ENCODE data around the gene RASSF1.

Gene RASSF1, protein sequence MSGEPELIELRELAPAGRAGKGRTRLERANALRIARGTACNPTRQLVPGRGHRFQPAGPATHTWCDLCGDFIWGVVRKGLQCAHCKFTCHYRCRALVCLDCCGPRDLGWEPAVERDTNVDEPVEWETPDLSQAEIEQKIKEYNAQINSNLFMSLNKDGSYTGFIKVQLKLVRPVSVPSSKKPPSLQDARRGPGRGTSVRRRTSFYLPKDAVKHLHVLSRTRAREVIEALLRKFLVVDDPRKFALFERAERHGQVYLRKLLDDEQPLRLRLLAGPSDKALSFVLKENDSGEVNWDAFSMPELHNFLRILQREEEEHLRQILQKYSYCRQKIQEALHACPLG

GRCh38 chr3:50340448-50341329 lies at the start of gene RASSF1:
TSS of gene RASSF1 (minus strand) at chr3:50340836. CDS start at chr3:50340805, 31 bp downstream.
- no peak for DNase-seq (ENCODE audit: low spot score)

DNA sequence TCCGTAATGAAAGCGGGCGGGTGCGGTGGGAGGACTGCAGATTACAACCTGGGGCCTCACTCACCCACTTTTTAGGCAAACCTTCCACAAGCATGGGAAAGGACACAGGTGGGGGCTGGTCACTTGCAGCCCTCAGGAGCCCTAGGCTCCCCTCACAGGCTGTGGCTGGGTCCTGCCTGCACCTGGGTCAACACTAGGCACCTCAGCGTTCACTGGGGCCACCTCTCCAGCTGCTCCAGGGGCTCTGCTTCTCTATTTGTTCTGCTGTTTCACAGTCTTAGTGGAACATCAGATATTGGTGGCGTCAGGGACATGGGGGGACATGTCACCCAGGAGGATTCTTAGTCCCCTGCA lies 48.8 kb upstream of the RASSF1 start:
- DNase-seq (ENCODE audit: low spot score) = no peak

DNA sequence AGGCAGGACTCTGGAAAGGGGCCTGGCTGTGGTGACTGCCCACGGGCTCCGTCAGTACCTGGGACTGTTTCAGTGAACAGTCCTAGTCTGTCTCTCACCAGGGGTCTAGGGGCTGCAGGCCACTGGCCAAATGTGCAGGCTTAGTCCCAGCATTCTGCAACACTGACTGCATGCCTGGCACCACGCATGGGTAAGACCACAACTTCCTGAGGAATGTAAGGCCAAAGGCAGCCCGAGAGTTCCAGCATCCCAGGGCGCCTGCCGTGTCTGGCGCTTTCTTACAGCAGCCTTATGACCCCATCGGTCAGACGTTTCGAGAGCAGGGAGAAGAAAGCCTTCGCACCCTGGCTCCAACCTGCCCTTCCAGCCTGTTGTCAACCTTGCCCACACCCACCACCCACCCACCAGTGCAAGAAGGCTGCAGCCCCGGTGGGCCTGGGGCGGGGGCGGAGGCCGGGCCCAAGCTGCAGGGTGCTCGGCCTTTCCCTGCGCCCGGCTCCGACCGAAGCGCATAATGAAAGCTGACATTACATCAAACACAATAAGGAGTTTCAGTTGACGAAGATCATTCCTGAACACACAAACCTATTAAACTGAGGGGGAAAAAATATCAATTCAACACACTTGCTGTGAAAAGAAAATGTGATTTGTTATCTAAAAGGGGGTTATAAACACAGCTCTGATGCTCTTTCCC lies 48.2 kb upstream of the RASSF1 start:
- DNase-seq (ENCODE audit: low spot score) = no peak

- DNase-seq (ENCODE audit: low spot score) = peak; percentile 92
These were observed 47.5 kb upstream of the RASSF1 start for GRCh38 chr3:50388016-50388719.

DNA sequence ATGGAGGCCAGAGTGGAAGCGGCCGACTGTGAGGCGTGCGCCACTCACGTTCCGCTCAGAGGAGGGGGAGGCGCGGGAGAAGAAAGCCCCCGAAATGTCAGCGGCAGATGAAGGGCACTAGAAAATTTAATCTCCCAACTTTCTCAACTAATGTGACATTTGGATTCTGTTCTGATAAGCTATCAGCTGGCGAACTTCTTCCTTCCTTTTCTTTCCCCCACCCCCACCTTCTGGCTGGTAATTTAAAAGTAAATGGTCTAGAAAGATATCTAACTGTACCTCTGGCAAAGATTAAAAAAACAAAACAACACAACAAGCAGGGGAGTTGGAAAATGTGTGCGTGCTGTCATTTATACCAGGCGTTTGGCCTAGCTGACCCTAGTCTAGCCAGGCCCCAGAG lies 45.1 kb upstream of the RASSF1 start:
- DNase-seq (ENCODE audit: low spot score) = no peak

GRCh38 chr3:50383750-50384149 lies 43.1 kb upstream of the RASSF1 start:
- DNase-seq (ENCODE audit: low spot score) = no peak

DNA sequence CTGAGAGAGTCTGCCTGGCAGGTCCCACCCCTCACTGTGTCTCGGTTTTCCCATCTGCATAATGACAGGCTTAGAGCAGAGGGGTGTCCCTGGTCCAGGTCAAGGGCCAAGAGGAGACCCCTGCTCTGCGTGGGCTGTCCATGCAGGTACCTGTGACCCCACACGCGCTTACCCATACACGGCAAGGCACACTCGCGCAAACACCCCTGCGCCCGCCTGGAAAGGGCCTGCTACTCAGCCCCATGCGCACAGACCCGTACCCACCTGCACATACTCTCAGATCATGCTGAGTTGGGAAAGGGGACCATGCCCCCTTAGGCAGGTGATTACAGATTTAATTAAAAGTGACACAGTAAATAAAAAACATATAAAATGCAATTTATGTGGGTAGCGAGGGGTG lies 42.1 kb upstream of the RASSF1 start:
- DNase-seq (ENCODE audit: low spot score) = no peak

DNA sequence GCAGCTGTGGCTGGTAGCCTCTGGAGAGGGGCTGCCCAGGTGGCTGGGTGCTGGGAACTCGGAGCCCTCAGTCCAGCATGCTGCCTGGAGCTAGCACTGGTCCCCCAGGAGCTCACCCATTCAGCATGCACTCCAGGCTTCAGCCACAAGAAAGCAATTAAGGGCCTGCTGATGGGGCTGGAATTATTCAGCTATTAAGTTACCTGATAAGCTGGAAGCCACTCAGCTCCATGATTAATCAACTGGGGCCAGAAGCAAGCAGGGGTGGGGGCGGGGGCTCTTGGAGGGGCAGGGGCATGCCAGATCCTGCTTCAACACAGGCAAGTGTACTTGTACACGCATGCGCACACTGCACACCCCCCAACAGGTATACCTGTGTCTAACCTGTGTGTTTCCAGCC lies 40.7 kb upstream of the RASSF1 start:
- no peak for DNase-seq (ENCODE audit: low spot score)

DNA sequence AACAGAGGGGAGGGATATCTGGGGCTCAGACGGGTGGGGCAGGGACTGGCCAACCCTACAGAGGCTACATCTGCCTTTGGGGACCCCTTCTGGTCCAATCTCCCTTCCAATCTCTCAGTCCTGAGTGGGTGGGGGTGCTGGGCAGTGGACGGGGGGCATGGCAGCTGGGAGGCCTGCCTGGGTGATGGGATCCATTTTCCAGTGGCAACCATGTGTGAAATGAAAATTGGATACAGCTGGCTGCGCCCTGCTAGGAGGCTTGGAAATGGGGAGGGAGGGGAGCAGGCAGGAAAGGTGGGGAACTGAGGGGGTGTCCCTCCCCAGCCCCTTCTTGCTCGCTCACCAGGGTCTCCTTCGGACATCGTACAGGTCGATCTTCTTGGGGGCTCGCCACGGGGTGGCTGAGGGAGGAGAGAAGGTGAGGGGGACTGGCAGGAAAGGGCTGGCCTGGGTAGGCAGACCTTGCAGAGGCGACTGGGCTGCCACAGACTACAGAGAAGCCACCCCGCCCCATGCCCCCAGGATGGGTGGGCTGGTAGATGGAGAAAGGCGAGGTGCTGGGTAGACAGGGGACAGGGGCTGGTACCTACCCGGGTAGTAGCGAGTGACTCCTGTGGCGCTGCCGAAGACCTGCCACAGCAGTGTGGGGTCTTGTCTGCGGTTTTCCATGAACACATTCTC lies 39.9 kb upstream of the RASSF1 start:
- no peak for DNase-seq (ENCODE audit: low spot score)

DNA sequence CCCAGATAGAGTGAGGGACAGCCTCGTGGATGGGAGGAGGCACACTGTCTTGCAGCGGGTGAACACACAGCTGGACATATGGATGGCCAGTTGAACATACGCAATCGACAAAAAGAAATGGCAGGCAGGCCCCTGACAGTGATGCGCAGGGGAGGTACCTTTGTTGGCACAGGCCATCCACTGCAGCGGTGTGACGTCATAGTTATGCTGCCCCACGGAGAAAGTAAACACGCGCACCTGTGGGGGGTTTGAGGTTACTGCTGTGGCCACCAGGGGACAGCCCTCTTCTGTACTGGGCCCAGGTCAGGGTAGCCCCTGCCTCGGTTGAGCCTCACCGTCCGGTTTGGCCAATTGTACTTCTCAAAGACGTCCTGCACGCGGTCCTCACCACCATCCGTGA lies 38.1 kb upstream of the RASSF1 start:
- DNase-seq (ENCODE audit: low spot score) = no peak

DNA sequence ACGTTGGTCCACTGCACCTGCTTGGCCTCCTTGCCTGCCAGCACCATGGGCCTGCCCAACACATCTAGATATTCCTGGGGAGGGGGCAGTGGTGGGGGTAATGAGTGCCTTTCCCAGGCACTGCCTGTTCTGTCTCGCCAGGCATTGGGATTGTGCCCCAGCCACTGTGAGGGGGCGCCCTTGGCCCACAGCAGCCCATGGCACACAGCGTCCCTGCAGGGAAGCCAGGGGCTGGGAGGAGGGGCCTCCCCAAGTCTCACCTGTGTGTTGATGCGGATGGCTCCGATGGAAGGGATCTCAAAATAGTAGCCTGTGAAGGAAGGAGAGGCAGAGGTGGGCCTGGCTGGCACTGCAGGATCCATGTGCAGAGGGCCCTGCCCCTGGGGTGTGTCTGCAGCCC lies 37.4 kb upstream of the RASSF1 start:
- no peak for DNase-seq (ENCODE audit: low spot score)

- DNase-seq (ENCODE audit: low spot score) = peak; percentile 77
These were observed 34.8 kb upstream of the RASSF1 start for GRCh38 chr3:50375258-50375931.

- peak; percentile 55 for DNase-seq (ENCODE audit: low spot score)
These were observed 34.0 kb upstream of the RASSF1 start for GRCh38 chr3:50374363-50375257.

- peak; percentile 61 for DNase-seq (ENCODE audit: low spot score)
These were observed 32.8 kb upstream of the RASSF1 start for GRCh38 chr3:50373146-50374051.

GRCh38 chr3:50372349-50372748 lies 31.7 kb upstream of the RASSF1 start:
- no peak for DNase-seq (ENCODE audit: low spot score)

DNA sequence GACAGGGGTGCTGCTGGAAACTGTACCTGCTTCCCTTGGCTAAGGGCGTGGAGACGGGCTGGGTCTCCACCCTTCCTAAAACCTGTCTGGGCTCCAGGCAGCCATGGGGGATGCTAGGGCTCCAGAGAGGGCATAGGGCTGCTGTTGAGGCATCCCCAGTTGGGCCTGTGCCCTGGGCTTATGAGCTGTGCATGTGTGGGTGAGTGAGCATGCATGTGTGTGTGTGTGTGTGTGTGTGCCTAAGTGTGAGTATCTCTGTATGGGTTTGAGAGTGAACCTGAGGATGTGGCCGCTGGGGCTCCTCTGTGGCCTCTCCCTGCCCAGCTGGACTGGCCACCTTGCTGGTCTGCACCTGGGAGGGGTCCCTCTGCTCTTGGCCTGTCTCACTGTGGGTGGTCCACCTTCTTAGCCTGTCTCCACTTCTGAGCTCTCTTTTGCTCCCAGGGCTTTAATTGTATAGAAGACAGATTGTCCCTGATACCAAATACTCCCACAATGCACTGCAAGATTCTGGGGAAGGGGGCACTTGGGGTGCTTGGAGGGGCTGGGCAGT lies 30.6 kb upstream of the RASSF1 start:
- no peak for DNase-seq (ENCODE audit: low spot score)

GRCh38 chr3:50370594-50370993 lies 30.0 kb upstream of the RASSF1 start:
- DNase-seq (ENCODE audit: low spot score) = no peak

GRCh38 chr3:50369012-50369670 lies 28.5 kb upstream of the RASSF1 start:
- no peak for DNase-seq (ENCODE audit: low spot score)
